Skeletal muscle tissue (tissue), 4 donors: ENCODE results near the gene PPP2R2B. TPM values are rescaled to one million over a fixed set of nuclear protein-coding genes. Genes with fewer than 3 reads are reported as not detected.

Experiments
- H3K27ac ChIP-seq: one replicate; pipeline ENCODE4 v1.7.0; 2013; ENCODE audit warnings: mild to moderate bottlenecking, low read depth, low read length, inconsistent platforms
- H3K27me3 ChIP-seq, 3 donors: one replicate each; pipeline ENCODE4 v1.7.0; 2013; ENCODE audit warnings: low read length in 3 of 3; ENCODE audit not compliant: control insufficient read depth in 3 of 3, insufficient read depth in 3 of 3
- H3K36me3 ChIP-seq, 3 donors: one replicate each; pipeline ENCODE4 v1.7.0; 2013; ENCODE audit warnings: low read length in 3 of 3; ENCODE audit not compliant: control insufficient read depth in 3 of 3, insufficient read depth in 3 of 3
- H3K4me1 ChIP-seq, 3 donors: one replicate each; pipeline ENCODE4 v1.7.0; 2013; ENCODE audit warnings: low read length in 3 of 3, mild to moderate bottlenecking in 3 of 3; ENCODE audit not compliant: control insufficient read depth in 3 of 3, insufficient read depth in 3 of 3
- H3K4me3 ChIP-seq, 3 donors: one replicate each; pipeline ENCODE4 v1.7.0; 2013; ENCODE audit warnings: low read length in 3 of 3
- H3K9ac ChIP-seq, 3 donors: one replicate each; pipeline ENCODE4 v1.7.0; 2013; ENCODE audit warnings: low read length in 3 of 3, mild to moderate bottlenecking in 3 of 3, moderate library complexity in 2 of 3, low read depth in 1 of 3
- H3K9me3 ChIP-seq, 3 donors: one replicate each; pipeline ENCODE4 v1.7.0; 2013; ENCODE audit warnings: low read length in 3 of 3; ENCODE audit not compliant: control insufficient read depth in 3 of 3
- total RNA-seq: library from RNA; depleted of rRNA; stranded (reverse); fragments of >200 nt; gene quantifications from one replicate; pipeline ENCODE4 v1.2.3, GENCODE V29; 2014
- donor health status: Osteomylitis.

Gene PPP2R2B
- total RNA-seq, 1 donor from 2014 or later, result 4.7 TPM

DNA sequence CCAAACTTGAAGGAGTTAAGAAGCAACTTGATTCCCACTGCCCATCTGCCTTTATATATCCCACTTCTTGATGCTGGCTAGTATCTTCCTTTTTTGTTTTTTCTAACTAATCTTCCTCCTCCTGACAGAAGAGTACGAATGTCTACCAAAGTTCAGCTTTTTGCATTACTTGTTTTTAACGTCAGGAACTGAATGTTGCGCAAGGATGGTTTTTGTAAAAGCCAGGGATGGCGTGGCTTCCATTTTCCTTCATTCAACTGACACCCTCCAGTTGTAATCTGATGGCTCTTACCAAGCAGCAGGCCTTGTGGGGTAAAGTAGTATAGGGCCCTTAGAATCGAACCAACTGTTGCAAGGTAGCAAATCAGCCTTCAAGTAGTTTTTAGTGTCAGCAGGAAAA is 291.8 kb downstream of the PPP2R2B start:
- Histone ChIP-seq H3K9ac (no peak overlapping the region), H3K36me3 (no peaks in the 10 kb centered on the region), H3K4me1 (no peaks in the 10 kb centered on the region), H3K27ac (no peak overlapping the region), H3K9me3 (no peaks in the 10 kb centered on the region), H3K27me3 (no peaks in the 10 kb centered on the region), H3K4me3 (no peak overlapping the region)

DNA sequence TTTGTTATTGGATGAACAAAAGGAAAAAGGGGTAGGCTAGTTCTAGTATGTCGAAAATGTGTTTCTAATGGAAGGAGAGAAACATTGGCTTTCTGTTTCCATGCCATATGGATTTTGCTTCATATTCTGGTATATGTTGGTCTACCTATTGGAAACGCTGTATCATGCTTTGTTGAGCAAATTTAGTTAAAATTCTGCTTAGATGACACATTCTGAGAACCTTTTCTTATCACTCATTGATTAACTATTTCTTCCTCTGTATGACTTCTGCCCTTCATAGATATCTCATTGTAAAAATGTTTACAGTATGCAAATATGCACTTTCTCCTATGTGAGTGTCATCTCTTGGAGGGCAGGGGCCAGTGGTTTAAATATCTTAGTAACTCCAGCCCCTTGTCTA is 293.8 kb downstream of the PPP2R2B start:
- H3K27ac ChIP-seq, result no peak overlapping the region
- no peaks in the 10 kb centered on the region for H3K9me3 ChIP-seq
- H3K4me1 ChIP-seq, result no peaks in the 10 kb centered on the region
- H3K27me3 ChIP-seq, result no peaks in the 10 kb centered on the region
- H3K9ac ChIP-seq, result no peak overlapping the region
- H3K36me3 ChIP-seq, result no peaks in the 10 kb centered on the region
- no peak overlapping the region for H3K4me3 ChIP-seq

DNA sequence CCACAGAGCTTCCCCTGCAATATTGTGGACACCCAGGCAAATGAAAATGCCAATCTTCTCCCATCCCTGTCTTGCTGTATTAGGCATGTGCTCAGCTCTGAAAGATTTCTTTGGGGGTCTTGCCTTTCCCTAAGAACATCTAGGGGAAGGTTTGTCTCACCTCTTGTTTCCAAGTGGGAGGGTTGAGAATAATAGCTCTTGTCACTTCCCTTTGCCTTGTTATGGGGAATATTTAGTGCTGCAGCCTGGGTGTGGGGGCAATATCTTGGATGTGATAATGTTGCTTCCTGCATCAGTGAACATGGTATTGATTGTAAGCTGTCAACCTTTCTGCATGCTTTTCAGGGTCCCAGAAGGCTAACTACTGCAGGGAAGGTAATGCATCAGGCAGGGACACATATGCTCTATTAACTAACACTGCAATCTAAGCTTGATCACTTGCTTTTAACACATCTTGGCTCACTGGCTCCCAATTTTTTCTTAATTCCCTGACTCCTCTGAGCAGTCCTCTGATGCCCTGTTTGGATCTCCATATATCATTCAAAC is 296.4 kb downstream of the PPP2R2B start:
- Histone ChIP-seq H3K9ac (no peak overlapping the region), H3K36me3 (no peaks in the 10 kb centered on the region), H3K4me1 (no peaks in the 10 kb centered on the region), H3K4me3 (no peak overlapping the region), H3K9me3 (no peaks in the 10 kb centered on the region), H3K27ac (no peak overlapping the region), H3K27me3 (no peaks in the 10 kb centered on the region)

DNA sequence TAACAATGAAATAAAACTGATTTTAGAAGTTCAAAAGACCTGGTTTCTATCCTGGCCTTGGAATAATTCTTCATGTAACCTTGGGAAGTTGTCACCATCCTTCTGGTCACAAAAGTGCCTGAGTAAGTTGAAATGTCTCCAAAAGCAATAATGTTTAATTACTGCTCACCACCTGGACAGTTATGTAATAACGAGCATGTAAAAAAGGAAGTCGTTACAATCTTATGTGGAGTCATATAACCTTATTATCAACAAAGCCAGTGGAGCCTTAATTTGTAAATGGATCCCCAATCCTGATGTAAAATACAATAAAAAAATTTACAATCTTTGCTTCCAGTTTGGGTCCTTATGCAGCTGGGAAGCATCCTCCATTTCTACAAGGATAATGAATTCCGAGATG is 298.3 kb downstream of the PPP2R2B start:
- Histone ChIP-seq H3K4me3 (no peak overlapping the region), H3K36me3 (no peaks in the 10 kb centered on the region), H3K9me3 (peaks cover 0 to 2% (median 0%) of the 10 kb centered on the region in 3 donors), H3K27ac (no peak overlapping the region), H3K4me1 (no peaks in the 10 kb centered on the region), H3K9ac (no peak overlapping the region), H3K27me3 (no peaks in the 10 kb centered on the region)

DNA sequence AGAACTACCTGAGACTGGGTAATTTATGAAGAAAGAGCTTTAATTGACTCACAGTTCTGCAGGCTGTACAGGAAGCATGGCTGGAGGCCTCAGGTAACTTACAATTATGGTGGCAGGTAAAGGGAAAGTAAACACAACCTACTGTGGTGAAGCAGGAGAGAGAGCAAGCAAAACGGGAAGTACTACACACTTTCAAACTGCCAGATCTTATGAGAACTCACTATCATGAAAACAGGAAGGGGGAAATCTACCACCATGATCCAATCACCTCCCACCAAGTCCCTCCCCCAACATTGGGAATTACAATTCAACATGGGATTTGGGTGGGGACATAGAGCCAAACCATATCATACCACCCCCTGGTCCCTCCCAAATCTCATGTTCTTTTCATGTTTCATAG is 303.8 kb downstream of the PPP2R2B start:
- Histone ChIP-seq H3K9ac (no peak overlapping the region), H3K36me3 (no peaks in the 10 kb centered on the region), H3K27me3 (no peaks in the 10 kb centered on the region), H3K4me1 (no peaks in the 10 kb centered on the region), H3K4me3 (no peak overlapping the region), H3K27ac (no peak overlapping the region), H3K9me3 (peaks cover 0 to 2% (median 0%) of the 10 kb centered on the region in 3 donors)

DNA sequence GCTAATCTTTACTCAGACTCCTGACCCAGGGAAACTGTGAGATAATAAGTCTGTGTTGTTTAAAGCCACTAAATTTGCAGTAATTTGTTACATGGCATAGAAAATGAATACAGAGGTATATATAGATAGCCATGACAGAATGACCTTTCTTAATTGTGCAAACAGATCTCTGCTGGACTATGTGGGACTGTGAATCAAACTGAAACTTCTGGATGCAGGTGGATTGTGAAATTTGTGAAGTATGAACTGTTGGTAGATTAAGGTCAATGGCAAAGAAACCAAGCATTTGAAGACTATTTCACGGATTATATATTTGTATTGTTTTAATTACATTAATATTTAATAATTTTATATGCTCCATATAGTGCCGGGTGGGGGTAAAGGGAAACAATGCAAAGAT is 310.4 kb downstream of the PPP2R2B start:
- H3K36me3 ChIP-seq, result no peaks in the 10 kb centered on the region
- no peak overlapping the region for H3K9ac ChIP-seq
- no peaks in the 10 kb centered on the region for H3K4me1 ChIP-seq
- H3K27ac ChIP-seq, result no peak overlapping the region
- H3K4me3 ChIP-seq, result no peak overlapping the region
- H3K27me3 ChIP-seq, result no peaks in the 10 kb centered on the region
- H3K9me3 ChIP-seq, result no peaks in the 10 kb centered on the region

DNA sequence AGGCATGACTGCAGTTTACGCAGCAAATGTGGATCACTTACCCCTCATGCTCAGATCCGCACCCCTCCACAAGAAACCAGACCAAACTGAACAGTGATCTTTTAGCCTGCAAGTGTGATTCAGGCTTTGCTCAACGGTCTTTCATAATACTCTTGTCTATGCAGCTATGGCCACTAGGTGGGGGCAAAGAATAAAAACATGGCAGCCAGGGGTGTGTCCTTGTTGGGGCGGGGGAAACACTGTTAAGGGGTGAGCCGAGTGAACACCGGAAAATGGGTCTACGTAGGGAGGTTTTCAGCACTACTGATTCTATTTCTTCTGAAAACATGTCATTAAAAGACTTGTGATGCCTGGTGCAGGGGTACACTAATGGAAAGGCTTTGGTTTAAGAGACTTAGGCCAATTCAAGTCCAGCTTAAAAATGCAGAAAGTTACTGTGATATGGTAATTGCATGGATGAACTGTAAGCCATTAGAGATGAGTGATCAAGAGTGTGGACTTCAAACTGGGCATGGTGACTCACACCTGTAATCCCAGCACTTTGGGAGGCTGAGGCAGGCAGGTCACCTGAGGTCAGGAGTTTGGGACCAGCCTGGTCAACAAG is 312.7 kb downstream of the PPP2R2B start:
- H3K36me3 ChIP-seq, result no peaks in the 10 kb centered on the region
- no peaks in the 10 kb centered on the region for H3K9me3 ChIP-seq
- H3K4me3 ChIP-seq, result no peak overlapping the region
- H3K27ac ChIP-seq, result no peak overlapping the region
- no peaks in the 10 kb centered on the region for H3K4me1 ChIP-seq
- no peak overlapping the region for H3K9ac ChIP-seq
- no peaks in the 10 kb centered on the region for H3K27me3 ChIP-seq

DNA sequence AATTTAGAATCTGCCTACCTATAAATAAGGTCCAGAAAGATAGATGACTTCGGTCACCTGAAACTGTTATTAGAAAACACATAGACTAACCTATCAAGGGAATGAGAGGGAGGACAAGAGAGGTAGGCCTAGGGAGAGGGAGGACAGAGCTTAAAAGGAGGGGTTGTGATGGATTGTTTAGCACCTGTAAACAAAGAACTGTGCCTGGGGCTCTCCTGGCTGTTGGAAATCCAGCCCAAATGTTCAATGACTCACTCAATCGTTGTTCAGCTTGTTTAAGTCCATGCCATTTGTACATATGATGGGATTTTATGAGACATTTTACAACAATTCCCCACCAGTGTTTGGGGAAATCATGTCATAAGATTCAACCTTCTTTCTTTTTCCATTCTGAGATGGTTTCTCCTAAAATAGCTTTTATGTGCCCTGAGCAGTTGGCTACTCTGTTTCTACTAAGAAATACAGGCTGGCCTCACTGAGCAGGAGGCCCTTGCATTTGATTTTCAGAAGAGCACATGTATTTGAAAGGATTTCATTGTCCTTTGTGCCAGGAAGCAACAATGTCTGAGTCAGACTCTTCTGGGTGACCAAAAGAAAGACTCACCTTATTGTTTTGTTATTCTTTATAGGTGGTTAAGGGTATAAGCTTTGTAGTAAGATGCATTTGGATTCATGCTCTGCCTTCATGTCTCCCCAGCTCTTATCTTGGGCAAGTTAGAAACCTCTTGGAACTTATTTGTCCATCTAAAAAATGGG is 314.4 kb downstream of the PPP2R2B start:
- Histone ChIP-seq H3K4me1 (no peaks in the 10 kb centered on the region), H3K27ac (no peak overlapping the region), H3K36me3 (no peaks in the 10 kb centered on the region)

DNA sequence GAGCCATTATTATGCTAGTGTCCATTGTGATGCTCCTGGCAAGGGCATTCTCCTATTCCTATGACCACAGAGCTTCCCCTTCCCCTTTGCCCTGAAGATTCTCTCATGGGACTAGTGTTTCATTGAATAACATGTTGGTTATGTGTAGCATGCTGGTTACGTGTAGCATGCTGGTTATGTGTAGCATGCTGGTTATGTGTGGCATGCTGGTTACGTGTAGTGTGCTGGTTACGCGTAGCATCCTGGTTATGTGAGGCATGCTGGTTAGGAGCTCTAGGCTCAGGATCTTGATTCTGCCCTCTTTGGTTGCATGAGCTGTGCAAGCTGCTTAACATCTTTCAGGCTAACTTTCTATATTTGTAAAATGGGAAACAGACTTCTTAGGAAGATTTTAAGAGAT is 316.1 kb downstream of the PPP2R2B start:
- H3K4me3 ChIP-seq, result no peak overlapping the region
- H3K27me3 ChIP-seq, result no peaks in the 10 kb centered on the region
- H3K36me3 ChIP-seq, result no peaks in the 10 kb centered on the region
- H3K27ac ChIP-seq, result no peak overlapping the region
- H3K4me1 ChIP-seq, result no peaks in the 10 kb centered on the region
- no peak overlapping the region for H3K9ac ChIP-seq
- H3K9me3 ChIP-seq, result no peaks in the 10 kb centered on the region

More for the DNA sequence above, 314.4 kb downstream of the PPP2R2B start:
- no peaks in the 10 kb centered on the region for H3K9me3 ChIP-seq
- H3K27me3 ChIP-seq, result no peaks in the 10 kb centered on the region
- H3K9ac ChIP-seq, result no peak overlapping the region
- no peak overlapping the region for H3K4me3 ChIP-seq

DNA sequence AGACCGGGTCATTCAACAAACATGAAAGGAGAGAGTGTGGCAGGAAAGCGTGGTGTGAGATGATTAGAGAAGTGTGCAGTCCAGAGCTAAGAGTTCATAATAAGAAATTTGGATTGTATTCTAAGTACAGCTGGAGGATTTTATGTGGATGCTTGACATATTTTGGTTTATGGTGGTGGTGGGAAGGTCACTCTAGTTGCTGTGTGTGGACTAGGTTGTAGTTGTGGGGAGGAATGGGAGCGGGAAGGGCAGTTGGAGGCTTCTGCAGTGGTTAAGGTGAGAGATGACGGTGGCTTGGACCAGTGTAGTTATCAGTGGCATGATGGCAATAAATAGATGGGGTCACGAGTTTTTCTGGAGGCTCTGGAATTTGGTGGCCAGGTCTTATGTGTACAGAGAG is 316.8 kb downstream of the PPP2R2B start:
- no peak overlapping the region for H3K27ac ChIP-seq
- H3K27me3 ChIP-seq, result no peaks in the 10 kb centered on the region
- no peaks in the 10 kb centered on the region for H3K9me3 ChIP-seq
- H3K4me1 ChIP-seq, result no peaks in the 10 kb centered on the region
- no peaks in the 10 kb centered on the region for H3K36me3 ChIP-seq
- H3K9ac ChIP-seq, result no peak overlapping the region
- H3K4me3 ChIP-seq, result no peak overlapping the region
